ENCODE results near the gene TBX4. TPM values are rescaled to one million over a fixed set of nuclear protein-coding genes. Genes with fewer than 3 reads are reported as not detected.
A peak's percentile ranks its signal among the peaks of the same experiment; 100 is the strongest.

TBX4 gene
- total and polyA plus RNA-seq, 9 of the 15 experiments (the other 6 are each of a cell fraction or from before 2014, with no cell fraction given): not detected

- Histone ChIP-seq H3K27me3 (ENCODE audit: control insufficient read depth in 2 of 2, insufficient read depth in 2 of 2, low read length in 2 of 2) (peaks cover 17 to 70% of the 10 kb centered on the region in 2 experiments; a peak in 3 of 5 replicates), H3K36me3 (ENCODE audit: control insufficient read depth, insufficient read depth, low read length) (no peaks in the 10 kb centered on the region), H3K4me3 (no peak overlapping the region), H3K4me2 (ENCODE audit: insufficient read depth, low read length) (no peak overlapping the region), H3K9me3 (replicated peaks; ENCODE audit: control insufficient read depth, insufficient read depth, low read depth, low read length) (no peaks in the 10 kb centered on the region), H4K20me1 (replicated peaks; ENCODE audit: control insufficient read depth, insufficient read depth, low read length) (no peaks in the 10 kb centered on the region), H3K9ac (ENCODE audit: insufficient read depth in 1 of 2, low read depth in 2 of 2, low read length in 2 of 2) (no peak overlapping the region), H3K27ac (ENCODE audit: extremely low read depth, low read depth, low read length) (no peak overlapping the region), H2AFZ (ENCODE audit: low read depth, low read length) (no peak overlapping the region), H3K79me2 (ENCODE audit: control insufficient read depth, insufficient read depth, low read length) (no peaks in the 10 kb centered on the region), H3K9me1 (ENCODE audit: control insufficient read depth, insufficient read depth, low read length) (no peaks in the 10 kb centered on the region), H3K4me1 (replicated peaks in 1 of 2; ENCODE audit: control insufficient read depth in 2 of 2, insufficient read depth in 2 of 2, low read length in 2 of 2) (peaks cover 0 to 27% of the 10 kb centered on the region in 2 experiments; a peak in 2 of 5 replicates)
- no peak for DNase-seq (ENCODE audit: extremely low read depth in 1 of 4, low spot score in 3 of 4)
- no peak for ATAC-seq
- in situ Hi-C loops (cut with MboI) (no loop called here), intact Hi-C loops (cut with micrococcal nuclease) (no loop called here)
- no TSS peak for BruUV-seq (replicated peaks)
- WGBS (ENCODE audit: insufficient coverage, low coverage, missing lambda C conversion rate): 10% methylated on average over 32 of the region's 37 CpGs
- no peak for FAIRE-seq
- TF ChIP-seq ZBTB9 (CRISPR knock-in tag; IDR thresholded peaks at IDR 0.05): no peak
- TF ChIP-seq, protein P1, sequence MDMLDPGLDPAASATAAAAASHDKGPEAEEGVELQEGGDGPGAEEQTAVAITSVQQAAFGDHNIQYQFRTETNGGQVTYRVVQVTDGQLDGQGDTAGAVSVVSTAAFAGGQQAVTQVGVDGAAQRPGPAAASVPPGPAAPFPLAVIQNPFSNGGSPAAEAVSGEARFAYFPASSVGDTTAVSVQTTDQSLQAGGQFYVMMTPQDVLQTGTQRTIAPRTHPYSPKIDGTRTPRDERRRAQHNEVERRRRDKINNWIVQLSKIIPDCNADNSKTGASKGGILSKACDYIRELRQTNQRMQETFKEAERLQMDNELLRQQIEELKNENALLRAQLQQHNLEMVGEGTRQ (CRISPR knock-in tag; IDR thresholded peaks at IDR 0.05): no peak
- TF ChIP-seq, protein P2, sequence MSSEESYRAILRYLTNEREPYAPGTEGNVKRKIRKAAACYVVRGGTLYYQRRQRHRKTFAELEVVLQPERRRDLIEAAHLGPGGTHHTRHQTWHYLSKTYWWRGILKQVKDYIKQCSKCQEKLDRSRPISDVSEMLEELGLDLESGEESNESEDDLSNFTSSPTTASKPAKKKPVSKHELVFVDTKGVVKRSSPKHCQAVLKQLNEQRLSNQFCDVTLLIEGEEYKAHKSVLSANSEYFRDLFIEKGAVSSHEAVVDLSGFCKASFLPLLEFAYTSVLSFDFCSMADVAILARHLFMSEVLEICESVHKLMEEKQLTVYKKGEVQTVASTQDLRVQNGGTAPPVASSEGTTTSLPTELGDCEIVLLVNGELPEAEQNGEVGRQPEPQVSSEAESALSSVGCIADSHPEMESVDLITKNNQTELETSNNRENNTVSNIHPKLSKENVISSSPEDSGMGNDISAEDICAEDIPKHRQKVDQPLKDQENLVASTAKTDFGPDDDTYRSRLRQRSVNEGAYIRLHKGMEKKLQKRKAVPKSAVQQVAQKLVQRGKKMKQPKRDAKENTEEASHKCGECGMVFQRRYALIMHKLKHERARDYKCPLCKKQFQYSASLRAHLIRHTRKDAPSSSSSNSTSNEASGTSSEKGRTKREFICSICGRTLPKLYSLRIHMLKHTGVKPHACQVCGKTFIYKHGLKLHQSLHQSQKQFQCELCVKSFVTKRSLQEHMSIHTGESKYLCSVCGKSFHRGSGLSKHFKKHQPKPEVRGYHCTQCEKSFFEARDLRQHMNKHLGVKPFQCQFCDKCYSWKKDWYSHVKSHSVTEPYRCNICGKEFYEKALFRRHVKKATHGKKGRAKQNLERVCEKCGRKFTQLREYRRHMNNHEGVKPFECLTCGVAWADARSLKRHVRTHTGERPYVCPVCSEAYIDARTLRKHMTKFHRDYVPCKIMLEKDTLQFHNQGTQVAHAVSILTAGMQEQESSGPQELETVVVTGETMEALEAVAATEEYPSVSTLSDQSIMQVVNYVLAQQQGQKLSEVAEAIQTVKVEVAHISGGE (CRISPR knock-in tag; IDR thresholded peaks at IDR 0.05): peak in 1 of 3 experiments; percentile 80; a peak in 2 of 6 replicates
- peak; percentile 65 for TF ChIP-seq EWSR1 (IDR thresholded peaks at IDR 0.05; ENCODE audit: borderline replicate concordance, low read depth, partially characterized antibody)
- TF ChIP-seq ZNF518B (CRISPR knock-in tag; IDR thresholded peaks at IDR 0.05): no peak
- no peak for TF ChIP-seq MTA3 (IDR thresholded peaks at IDR 0.05; ENCODE audit: borderline replicate concordance)
- no peak for TF ChIP-seq ZFP30 (CRISPR knock-in tag; IDR thresholded peaks at IDR 0.05; ENCODE audit: borderline replicate concordance)
- TF ChIP-seq ZNF507 (tag; conservative IDR thresholded peaks at IDR 0.05): no peak
- TF ChIP-seq SAP30 (IDR thresholded peaks at IDR 0.05; ENCODE audit: borderline replicate concordance, insufficient read depth, low read depth, low read length, poor library complexity, severe bottlenecking): no peak
- ChIA-PET POLR2A (no interaction called here), CTCF (ENCODE audit: low intra/inter-chr PET ratio) (interaction anchor here (0.6 kb wide), 1 partner anchor 1311 kb away, joined by 4 read pairs; no protein-coding TSS in a partner anchor)
These were observed 46.3 kb upstream of the TBX4 start for GRCh38 chr17:61405686-61406536.

Measured in K562 (cell line).